ENCODE measurements around the gene KTI12.
"Not testable (repeated sequence)": the region's sequence is repeated elsewhere in the genome, so short reads cannot be mapped to it uniquely, and the experiment has no call there.

KTI12 gene, protein sequence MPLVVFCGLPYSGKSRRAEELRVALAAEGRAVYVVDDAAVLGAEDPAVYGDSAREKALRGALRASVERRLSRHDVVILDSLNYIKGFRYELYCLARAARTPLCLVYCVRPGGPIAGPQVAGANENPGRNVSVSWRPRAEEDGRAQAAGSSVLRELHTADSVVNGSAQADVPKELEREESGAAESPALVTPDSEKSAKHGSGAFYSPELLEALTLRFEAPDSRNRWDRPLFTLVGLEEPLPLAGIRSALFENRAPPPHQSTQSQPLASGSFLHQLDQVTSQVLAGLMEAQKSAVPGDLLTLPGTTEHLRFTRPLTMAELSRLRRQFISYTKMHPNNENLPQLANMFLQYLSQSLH

DNA sequence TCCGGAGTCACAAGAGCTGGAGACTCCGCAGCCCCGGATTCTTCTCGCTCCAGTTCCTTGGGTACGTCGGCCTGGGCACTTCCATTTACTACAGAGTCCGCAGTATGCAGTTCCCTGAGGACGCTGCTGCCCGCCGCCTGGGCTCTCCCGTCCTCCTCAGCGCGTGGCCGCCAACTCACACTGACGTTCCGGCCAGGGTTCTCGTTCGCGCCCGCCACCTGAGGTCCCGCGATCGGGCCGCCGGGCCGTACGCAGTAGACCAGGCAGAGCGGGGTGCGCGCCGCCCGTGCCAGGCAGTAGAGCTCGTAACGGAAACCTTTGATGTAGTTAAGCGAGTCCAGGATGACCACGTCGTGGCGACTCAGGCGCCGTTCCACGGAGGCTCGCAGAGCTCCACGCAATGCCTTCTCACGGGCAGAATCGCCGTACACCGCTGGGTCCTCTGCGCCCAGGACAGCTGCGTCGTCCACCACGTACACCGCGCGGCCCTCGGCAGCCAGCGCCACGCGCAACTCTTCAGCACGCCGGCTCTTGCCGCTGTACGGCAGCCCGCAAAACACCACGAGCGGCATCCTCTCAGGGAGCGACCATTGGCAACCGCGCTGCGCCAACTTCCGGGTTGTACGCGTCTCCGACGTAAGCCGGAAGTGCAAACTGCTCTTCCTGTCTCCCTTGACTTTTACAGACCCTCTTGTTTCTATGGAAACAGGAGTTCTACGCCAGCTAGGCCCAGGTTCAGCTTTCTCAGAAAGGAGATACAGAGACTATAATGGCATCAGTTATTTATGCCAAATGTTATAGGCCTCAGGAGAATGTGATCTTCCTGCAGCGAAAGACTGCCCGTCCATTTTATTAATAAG, at the start of gene KTI12:
KTI12 (minus strand) TSS at position 621 of the 860 bp plus-strand sequence; CDS start at position 572, 49 bp downstream.
- DNase-seq (ENCODE audit: insufficient read length, low spot score) (peak; percentile 80), FAIRE-seq (peak; percentile 96)

DNA sequence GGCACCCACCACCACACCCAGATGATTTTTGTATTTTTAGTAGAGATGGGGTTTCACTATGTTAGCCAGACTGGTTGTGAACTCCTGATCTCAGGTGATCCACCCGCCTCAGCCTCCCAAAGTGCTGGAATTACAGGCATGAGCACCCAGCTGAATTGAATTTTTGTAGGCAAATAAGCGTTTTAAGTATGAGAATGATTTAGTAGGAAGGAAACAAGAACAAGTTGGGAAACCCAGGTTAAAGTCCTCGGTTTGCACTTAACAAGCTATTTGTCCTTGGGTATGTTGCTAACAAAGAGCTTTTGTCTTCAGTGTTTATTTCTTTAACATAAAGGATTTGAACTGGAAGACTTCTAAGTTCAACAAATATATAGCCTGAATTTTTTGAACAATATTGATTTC, 46.4 kb upstream of the KTI12 start:
- no peak for FAIRE-seq
- DNase-seq (ENCODE audit: insufficient read length, low spot score) = no peak

DNA sequence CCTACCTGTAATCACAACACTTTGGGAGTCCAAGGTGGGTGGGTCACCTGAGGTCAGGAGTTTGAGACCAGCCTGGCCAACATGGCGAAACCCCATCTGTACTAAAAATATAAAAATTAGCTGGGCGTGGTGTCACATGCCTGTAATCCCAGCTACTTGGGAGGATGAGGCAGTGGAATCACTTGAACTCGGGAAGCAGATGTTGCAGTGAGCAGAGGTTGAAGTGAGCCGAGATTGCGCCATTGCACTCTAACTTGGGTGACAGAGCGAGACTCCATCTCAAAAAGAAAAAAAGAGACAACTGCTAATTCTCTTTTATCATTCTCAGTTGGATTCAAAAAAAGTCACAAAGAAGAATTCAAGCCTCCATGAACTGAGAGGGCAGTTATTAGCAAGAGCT, 43.7 kb upstream of the KTI12 start:
- DNase-seq (ENCODE audit: insufficient read length, low spot score); FAIRE-seq: not testable (repeated sequence)

DNA sequence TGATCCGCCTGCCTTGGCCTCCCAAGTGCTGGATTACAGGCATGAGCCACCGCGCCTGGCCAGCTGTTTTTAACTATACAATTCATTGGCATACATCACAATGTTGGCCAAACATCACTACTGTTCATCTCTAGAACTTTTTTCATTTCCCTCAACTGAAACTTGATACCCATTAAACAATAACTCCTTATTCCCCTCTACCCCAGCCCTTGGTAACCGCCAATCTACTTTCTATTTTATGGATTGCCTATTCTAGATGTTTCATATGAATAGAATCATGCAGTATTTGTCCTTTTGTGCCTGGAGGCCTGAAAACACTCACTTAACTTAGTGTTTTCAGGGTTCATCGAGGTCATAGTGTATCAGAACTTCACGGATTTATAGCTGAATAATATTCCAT, 38.7 kb upstream of the KTI12 start:
- no peak for FAIRE-seq
- no peak for DNase-seq (ENCODE audit: insufficient read length, low spot score)

DNA sequence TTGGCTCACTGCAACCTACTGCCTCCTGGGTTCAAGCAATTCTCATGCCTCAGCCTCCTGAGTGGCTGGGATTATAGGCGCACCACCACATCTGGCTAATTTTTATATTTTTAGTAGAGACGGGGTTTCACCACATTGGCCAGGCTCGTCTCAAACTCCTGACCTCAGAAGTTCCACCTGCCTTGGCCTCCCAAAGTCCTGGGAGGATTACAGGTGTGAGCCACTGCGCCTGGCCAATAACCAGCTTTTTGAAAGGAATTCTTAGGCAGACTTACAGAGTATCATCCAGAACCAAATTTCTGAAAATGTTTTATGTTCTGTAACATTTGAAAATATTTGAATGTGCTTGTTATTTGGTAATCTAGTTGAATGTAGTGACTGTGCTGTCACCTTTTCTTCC, 37.1 kb upstream of the KTI12 start:
- no peak for FAIRE-seq
- DNase-seq (ENCODE audit: insufficient read length, low spot score) = no peak

DNA sequence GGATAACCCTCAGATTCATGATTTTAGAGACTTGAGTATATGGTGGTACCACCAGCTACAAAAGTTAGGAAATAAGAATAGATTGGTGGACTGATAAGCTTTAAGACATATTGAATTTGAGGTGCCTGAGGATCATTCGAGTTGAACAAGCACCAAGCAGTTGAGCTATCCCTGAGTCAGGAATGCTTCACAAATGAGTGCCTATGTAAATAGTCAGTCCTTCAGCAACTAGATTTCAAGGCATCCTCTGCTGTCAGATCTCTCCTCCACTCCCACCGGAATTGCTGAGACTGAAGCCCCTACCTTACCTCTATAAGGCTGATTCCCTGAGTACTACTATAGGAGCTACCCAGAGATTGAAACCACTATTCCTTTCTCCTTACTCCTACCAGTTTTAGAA, 29.6 kb upstream of the KTI12 start:
- FAIRE-seq (no peak), DNase-seq (ENCODE audit: insufficient read length, low spot score) (no peak)

DNA sequence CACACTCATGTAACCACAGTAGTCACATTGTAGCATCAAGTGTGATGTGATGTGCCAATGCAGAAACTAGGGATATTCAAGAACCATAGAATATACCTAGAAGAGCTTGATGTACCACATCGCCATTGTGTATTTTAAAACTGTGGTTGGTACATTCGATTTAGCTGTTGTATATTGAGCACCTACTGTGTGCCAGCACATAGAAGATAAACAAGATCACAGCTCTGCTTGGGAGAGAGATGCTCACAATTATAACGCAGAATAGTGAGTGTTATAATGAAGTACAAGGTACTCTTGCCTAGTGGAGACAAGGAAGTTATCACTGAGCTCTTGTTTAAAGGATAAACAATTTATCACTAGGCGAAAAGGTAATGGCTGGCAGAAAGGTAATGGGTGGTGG, 27.2 kb upstream of the KTI12 start:
- FAIRE-seq = no peak
- no peak for DNase-seq (ENCODE audit: insufficient read length, low spot score)

DNA sequence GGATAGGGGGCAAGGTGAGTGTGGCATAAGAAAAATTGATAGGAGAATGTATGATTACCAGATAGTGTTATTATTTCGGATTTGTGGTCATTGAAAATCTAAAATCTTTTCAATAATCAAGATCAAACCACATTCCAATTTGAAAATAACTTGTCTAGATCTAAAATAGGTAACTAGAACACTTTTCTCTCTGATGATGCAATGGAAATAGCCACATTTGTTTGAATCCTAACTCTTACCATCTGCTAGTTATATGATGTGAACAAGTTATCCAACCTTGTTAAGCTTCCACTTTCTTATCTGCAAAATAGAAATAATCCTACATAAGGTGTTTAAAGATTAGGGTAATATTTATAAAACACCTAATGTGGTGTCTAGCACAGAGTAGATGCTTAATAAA, 26.3 kb upstream of the KTI12 start:
- DNase-seq (ENCODE audit: insufficient read length, low spot score) (no peak), FAIRE-seq (no peak)

DNA sequence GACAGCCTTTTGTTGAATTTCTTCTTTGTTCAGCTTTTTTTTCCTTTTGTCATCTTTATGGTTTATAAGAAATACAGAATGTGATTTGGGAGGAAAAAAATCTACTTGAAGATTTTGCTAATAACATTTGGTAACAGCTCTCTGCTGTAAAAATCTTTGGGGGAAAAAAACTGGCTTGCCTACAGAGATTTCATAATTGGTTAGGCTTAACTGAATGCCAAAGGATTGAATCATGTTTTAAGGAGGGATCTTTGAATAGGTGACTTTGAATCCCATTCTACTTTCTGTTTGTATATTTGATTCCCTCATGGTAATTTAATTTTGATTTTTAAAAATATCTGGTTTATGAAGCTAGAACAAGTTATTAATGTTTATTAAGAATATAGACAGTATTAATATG, 25.7 kb upstream of the KTI12 start:
- DNase-seq (ENCODE audit: insufficient read length, low spot score) (no peak), FAIRE-seq (no peak)

DNA sequence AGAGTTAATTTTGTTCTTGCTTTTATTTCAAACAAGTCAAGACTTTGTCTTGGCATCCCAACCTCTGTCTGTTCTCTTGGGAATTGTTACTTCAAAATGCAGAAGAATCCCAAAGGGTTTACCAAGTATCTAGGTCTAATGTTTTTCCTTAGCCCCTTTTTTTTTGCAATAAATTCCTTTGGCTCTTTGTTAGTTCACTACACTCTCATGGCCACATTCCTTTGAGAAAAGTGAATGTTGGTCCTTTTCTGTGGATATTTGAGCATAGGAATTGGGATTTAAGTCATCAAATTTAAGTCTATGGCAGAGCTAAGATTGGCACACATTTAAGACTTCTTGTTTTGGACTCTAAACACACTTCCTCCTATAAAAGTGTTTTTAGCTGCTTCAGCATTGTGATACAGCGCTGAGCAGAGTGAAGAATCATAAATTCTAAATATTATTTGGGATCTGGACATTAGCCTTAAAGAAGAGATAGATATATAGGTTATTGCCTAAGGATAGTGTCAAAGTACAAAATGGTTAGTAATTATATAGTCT, 24.3 kb upstream of the KTI12 start:
- FAIRE-seq = no peak
- DNase-seq (ENCODE audit: insufficient read length, low spot score) = no peak

DNA sequence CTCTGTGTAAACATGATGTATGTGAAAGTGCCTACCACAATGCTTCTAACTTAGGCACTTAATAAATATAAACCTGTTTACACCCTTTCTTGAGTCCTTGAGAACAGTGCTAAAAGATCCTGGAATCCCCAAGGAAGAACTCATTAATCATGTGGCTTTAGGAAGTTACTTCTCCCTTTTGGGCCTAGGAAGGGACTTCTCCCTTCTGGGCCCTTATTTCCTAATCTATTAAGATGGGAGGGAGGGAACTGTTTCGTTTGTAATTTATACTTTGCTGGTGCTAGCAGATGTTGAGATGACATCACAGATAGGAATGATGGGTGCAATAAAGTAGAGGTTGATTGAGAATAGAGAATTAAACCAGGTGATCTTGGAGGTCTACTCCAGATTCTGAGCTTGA, 23.6 kb upstream of the KTI12 start:
- no peak for FAIRE-seq
- no peak for DNase-seq (ENCODE audit: insufficient read length, low spot score)

DNA sequence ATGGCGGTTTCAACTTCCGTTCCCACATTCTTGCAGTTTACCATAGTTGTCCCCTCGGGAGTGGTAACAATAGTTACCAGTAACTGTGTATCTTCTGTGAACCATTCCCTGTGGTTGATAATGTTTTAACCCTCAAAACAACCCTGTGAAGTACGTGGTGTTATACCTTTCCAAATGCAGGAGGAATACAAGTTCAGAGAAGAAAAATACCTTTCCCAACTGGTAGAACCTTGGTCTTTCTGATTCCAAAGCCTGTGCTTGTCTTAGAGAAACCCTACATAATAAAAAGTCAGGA, 23.3 kb upstream of the KTI12 start:
- no peak for FAIRE-seq

DNA sequence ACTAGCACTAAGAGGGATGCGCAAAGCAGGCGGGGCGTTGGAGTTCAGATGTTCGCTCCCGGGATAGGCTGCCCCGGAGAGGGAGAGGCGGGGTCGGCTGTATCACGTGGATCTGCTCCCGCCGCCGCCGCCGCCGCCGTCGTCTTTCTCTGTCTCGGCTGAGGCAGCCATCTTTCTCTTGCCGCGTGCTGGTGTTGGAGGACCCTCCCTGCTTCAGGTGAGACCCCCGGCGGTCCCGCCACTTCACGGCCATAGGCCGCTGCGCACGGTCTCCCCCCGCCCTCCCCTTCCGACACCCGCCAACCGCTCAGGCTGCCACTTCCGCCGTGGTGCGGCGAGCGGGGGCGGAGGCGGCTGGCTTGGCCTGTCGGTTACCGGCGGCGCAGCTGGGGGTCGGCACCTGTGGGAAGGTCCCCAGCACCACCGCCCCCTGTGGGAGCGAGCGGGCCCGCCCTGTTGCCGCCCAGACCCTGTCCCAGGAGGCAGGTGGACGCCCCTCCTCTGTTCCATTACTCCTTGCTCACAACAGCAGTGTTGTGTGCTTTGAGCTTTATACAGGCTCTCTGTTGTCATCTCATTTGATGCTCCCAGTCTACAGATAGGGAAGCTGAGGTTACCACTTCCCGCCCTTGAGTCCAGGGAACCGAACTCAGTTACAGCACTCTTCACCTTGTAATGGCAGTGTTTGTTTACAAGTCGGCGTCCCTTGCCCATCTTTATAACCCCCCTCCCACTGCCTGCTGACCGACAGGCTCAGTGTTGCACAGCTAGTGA, 22.7 kb upstream of the KTI12 start, which contains the start of gene BTF3L4:
BTF3L4 (plus strand) TSS at position 133 of the 774 bp plus-strand sequence. CDS start 3,553 bp downstream, outside the sequence.
- DNase-seq (ENCODE audit: insufficient read length, low spot score) = peak; percentile 67
- FAIRE-seq = peak; percentile 93

More for the DNA sequence above, 23.3 kb upstream of the KTI12 start:
- no peak for DNase-seq (ENCODE audit: insufficient read length, low spot score)

DNA sequence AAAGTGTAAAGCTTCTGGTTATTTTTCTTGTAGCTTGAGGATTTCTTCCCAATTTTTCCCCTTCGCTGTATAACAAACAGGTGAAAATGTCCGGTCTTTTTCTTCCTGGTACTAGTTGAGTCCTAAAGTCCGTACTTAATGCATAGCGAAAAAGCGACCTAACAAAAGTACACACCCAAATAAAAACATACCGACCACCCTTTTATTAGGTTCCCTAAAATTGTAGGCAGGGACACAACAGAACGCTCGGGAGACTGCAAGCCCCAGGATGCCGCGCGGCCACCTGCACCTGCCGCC, 22.2 kb upstream of the KTI12 start:
- FAIRE-seq (no peak), DNase-seq (ENCODE audit: insufficient read length, low spot score) (no peak)

DNA sequence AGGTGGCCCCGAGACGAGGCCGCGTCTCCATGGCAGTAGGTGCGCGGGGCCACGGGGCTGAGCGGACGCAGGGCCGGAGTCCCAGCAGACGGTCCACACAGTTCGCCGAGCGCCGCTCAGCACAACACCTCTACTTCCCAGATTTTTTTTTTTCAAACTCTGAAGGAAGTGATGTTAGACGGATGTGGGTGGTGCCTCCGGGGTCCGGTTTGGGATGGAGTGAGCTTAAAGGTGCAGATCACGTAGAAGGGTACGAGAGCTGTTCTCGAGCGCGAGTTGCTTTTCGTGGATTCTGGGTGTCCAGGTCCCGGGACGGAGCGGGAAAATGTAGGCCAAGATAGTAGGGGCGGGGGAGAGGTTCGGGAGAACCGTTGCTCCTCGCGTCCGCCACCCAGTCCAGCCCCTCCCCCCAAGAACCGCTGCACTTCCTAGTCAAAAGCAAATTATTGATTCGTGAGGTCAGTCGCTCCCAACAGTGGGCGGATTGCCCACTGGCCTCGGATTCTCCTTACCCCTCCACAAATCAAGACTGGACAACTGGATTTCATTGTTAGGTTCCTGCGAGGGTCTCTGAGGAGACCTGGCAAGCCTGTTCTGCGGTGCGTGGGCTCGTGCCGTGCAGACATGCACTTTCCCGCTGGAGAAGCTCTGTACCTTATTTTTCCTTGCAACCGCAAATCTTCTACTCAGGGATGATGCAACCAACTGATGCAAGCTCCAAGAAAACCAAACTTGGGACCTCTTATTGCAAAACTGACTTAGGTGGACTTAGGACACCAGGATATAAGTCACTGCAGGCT, 21.7 kb upstream of the KTI12 start, which contains the start of gene TXNDC12:
TXNDC12 (minus strand) TSS at position 126 of the 800 bp plus-strand sequence; CDS start at position 31, 95 bp downstream.
- DNase-seq (ENCODE audit: insufficient read length, low spot score) = no peak
- peak; percentile 96 for FAIRE-seq

DNA sequence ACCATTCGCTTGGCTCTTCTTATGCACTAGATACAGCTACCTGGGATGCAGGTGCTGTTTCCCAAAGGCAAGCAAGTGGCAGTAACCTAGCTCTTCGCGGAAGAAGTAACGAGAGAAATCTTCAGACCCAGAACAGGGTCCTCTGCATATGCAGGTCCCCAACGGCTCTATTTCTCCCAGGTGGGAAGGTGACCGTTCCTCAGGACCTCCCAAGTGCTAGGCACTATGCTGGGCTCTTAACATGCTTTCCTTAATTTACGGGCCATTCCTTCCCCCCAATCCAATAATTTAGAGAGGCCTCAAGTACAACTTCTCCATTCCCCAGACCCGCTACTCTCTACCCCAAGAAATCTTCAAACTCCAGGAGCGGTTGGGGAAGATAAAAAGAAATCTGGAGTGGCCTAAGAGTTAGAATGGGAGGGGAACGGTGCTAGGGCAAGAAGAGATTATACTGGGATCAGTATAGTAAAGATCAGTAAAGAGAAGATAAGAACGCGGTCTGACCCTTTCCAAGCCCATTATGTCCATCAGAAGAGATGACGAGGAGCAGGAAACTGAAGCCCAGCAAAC, 21.0 kb upstream of the KTI12 start:
- no peak for DNase-seq (ENCODE audit: insufficient read length, low spot score)
- FAIRE-seq = no peak

DNA sequence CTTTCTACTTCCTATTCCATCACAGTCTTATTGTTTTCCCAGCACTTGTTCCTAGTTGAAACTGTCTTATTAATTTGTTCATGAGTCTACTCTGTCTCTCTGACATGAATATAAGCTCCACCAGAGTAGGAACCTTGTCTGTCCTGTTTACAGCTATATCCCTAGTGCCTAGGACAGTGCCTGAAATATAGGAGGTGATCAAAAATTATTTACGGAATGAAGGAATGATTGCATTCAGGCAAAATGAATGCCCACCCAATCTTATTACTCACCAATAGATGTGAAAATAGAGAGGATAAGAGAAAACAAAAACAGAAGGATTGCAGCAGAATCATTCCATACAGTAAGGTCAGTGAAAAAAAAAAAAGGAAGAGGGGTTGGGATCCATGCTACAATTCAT, 20.3 kb upstream of the KTI12 start:
- FAIRE-seq (no peak), DNase-seq (ENCODE audit: insufficient read length, low spot score) (no peak)

DNA sequence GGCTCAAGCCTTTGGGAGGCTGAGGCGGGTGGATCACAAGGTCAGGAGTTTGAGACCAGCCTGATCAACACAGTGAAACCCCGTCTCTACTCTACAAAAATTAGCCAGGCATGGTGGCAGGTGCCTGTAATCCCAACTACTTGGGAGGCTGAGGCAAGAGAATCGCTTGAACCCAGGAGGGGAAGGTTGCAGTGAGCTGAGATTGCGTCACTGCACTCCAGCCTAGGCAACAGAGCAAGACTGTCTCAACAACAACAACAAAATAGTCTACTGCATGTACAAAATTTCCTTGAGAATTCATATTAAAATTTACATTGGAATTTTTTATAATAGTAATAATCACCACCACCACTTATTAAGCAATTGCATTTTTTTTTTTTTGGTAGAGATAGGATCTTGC, 15.7 kb upstream of the KTI12 start:
- FAIRE-seq = not testable (repeated sequence)

DNA sequence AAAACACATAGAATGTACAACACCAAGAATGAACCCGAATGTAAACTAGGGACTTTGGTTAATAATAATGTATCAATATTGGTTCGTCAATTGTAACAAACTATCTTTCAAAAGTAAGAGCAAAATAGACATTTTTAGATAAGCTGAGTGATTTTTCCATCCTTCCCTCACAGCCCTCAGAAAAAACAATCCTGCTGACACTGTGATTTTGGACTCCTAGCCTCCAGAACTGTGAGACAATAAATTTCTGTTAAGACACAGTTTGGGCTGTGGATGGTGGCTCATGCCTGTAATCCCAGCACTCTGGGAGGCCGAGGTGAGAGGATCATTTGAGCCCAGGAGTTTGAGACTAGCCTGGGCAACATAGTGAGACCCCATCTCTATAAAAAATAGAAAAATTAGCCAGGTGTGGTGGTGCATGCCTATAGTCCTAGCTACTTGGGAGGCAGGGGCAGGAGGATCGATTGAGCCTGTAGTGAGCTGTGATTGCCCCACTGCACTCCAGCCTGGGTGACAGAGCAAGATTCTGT, 12.1 kb upstream of the KTI12 start:
- DNase-seq (ENCODE audit: insufficient read length, low spot score); FAIRE-seq: not testable (repeated sequence)

More for the DNA sequence above, 15.7 kb upstream of the KTI12 start:
- not testable (repeated sequence) for DNase-seq (ENCODE audit: insufficient read length, low spot score)
